ENCODE measurements around the gene DNAJC13. TPM values are rescaled to one million over a fixed set of nuclear protein-coding genes. Genes with fewer than 3 reads are reported as not detected.

Gene DNAJC13
- total RNA-seq, 2 experiments from 2014 or later, result 31.4 to 32.1 TPM

GRCh38 chr3:132422531-132422930 is 5.2 kb downstream of the DNAJC13 start:
- no peak overlapping the region for H3K4me3 Mint-ChIP-seq
- no peak overlapping the region for H3K27ac Mint-ChIP-seq
- DNase-seq, result no peak
- H3K36me3 Mint-ChIP-seq, result peaks cover 21% of the 10 kb centered on the region
- H3K4me1 Mint-ChIP-seq, result peaks cover 43% of the 10 kb centered on the region
- H3K9me3 Mint-ChIP-seq, result no peaks in the 10 kb centered on the region
- no peaks in the 10 kb centered on the region for H3K27me3 Mint-ChIP-seq

- Mint-ChIP-seq H3K9me3 (no peaks in the 10 kb centered on the region), H3K27ac (no peak overlapping the region), H3K4me1 (peaks cover 31% of the 10 kb centered on the region), H3K36me3 (peaks cover 20% of the 10 kb centered on the region), H3K4me3 (no peak overlapping the region), H3K27me3 (no peaks in the 10 kb centered on the region)
- no peak for DNase-seq
These were observed 15.3 kb downstream of the DNAJC13 start for GRCh38 chr3:132432639-132433038.

- peaks cover 28% of the 10 kb centered on the region for H3K4me1 Mint-ChIP-seq
- H3K27ac Mint-ChIP-seq, result no peak overlapping the region
- H3K36me3 Mint-ChIP-seq, result peaks cover 20% of the 10 kb centered on the region
- DNase-seq, result no peak
- no peak overlapping the region for H3K4me3 Mint-ChIP-seq
- no peaks in the 10 kb centered on the region for H3K27me3 Mint-ChIP-seq
- no peaks in the 10 kb centered on the region for H3K9me3 Mint-ChIP-seq
These were observed 15.8 kb downstream of the DNAJC13 start for GRCh38 chr3:132433121-132433520.

GRCh38 chr3:132435224-132435910 is 18.1 kb downstream of the DNAJC13 start:
- Mint-ChIP-seq H3K4me1 (peaks cover 24% of the 10 kb centered on the region), H3K9me3 (no peaks in the 10 kb centered on the region), H3K36me3 (peaks cover 24% of the 10 kb centered on the region), H3K27me3 (no peaks in the 10 kb centered on the region), H3K4me3 (no peak overlapping the region), H3K27ac (peak overlapping the region; percentile 67)
- DNase-seq, result no peak

GRCh38 chr3:132435911-132436425 is 18.7 kb downstream of the DNAJC13 start:
- no peak for DNase-seq
- H3K4me3 Mint-ChIP-seq, result no peak overlapping the region
- H3K36me3 Mint-ChIP-seq, result peaks cover 24% of the 10 kb centered on the region
- no peaks in the 10 kb centered on the region for H3K9me3 Mint-ChIP-seq
- peaks cover 24% of the 10 kb centered on the region for H3K4me1 Mint-ChIP-seq
- no peaks in the 10 kb centered on the region for H3K27me3 Mint-ChIP-seq
- H3K27ac Mint-ChIP-seq, result no peak overlapping the region

GRCh38 chr3:132443421-132443820 is 26.1 kb downstream of the DNAJC13 start:
- Mint-ChIP-seq H3K9me3 (no peaks in the 10 kb centered on the region), H3K36me3 (peaks cover 9% of the 10 kb centered on the region), H3K4me1 (peaks cover 9% of the 10 kb centered on the region), H3K4me3 (no peak overlapping the region), H3K27ac (no peak overlapping the region), H3K27me3 (no peaks in the 10 kb centered on the region)
- DNase-seq, result no peak

GRCh38 chr3:132444383-132444782 is 27.1 kb downstream of the DNAJC13 start:
- H3K4me1 Mint-ChIP-seq, result peaks cover 9% of the 10 kb centered on the region
- no peaks in the 10 kb centered on the region for H3K9me3 Mint-ChIP-seq
- no peak for DNase-seq
- H3K27ac Mint-ChIP-seq, result no peak overlapping the region
- H3K27me3 Mint-ChIP-seq, result no peaks in the 10 kb centered on the region
- no peak overlapping the region for H3K4me3 Mint-ChIP-seq
- peaks cover 11% of the 10 kb centered on the region for H3K36me3 Mint-ChIP-seq

GRCh38 chr3:132445817-132446216 is 28.5 kb downstream of the DNAJC13 start:
- H3K9me3 Mint-ChIP-seq, result no peaks in the 10 kb centered on the region
- no peak overlapping the region for H3K27ac Mint-ChIP-seq
- no peaks in the 10 kb centered on the region for H3K27me3 Mint-ChIP-seq
- no peak overlapping the region for H3K4me3 Mint-ChIP-seq
- peaks cover 9% of the 10 kb centered on the region for H3K4me1 Mint-ChIP-seq
- no peak for DNase-seq
- H3K36me3 Mint-ChIP-seq, result peaks cover 8% of the 10 kb centered on the region

GRCh38 chr3:132448216-132448961 is 31.1 kb downstream of the DNAJC13 start:
- Mint-ChIP-seq H3K27me3 (no peaks in the 10 kb centered on the region), H3K27ac (no peak overlapping the region), H3K4me3 (no peak overlapping the region), H3K4me1 (no peaks in the 10 kb centered on the region), H3K36me3 (peaks cover 5% of the 10 kb centered on the region), H3K9me3 (no peaks in the 10 kb centered on the region)
- no peak for DNase-seq

GRCh38 chr3:132456136-132456535 is 38.8 kb downstream of the DNAJC13 start:
- Mint-ChIP-seq H3K27ac (no peak overlapping the region), H3K4me3 (no peak overlapping the region), H3K4me1 (peaks cover 4% of the 10 kb centered on the region), H3K27me3 (no peaks in the 10 kb centered on the region), H3K9me3 (no peaks in the 10 kb centered on the region), H3K36me3 (peaks cover 18% of the 10 kb centered on the region)
- DNase-seq, result no peak

- Mint-ChIP-seq H3K4me3 (no peak overlapping the region), H3K27ac (no peak overlapping the region), H3K4me1 (peaks cover 4% of the 10 kb centered on the region), H3K36me3 (peaks cover 18% of the 10 kb centered on the region), H3K27me3 (no peaks in the 10 kb centered on the region), H3K9me3 (no peaks in the 10 kb centered on the region)
- no peak for DNase-seq
These were observed 39.3 kb downstream of the DNAJC13 start for GRCh38 chr3:132456571-132456970.

- H3K9me3 Mint-ChIP-seq, result no peaks in the 10 kb centered on the region
- H3K27ac Mint-ChIP-seq, result no peak overlapping the region
- H3K4me1 Mint-ChIP-seq, result peaks cover 4% of the 10 kb centered on the region
These were observed 40.0 kb downstream of the DNAJC13 start for GRCh38 chr3:132457286-132457685.

GRCh38 chr3:132459551-132459950 is 42.2 kb downstream of the DNAJC13 start:
- peaks cover 15% of the 10 kb centered on the region for H3K36me3 Mint-ChIP-seq
- no peak for DNase-seq

More at GRCh38 chr3:132457286-132457685, 40.0 kb downstream of the DNAJC13 start:
- DNase-seq, result no peak
- no peaks in the 10 kb centered on the region for H3K27me3 Mint-ChIP-seq
- H3K4me3 Mint-ChIP-seq, result no peak overlapping the region
- H3K36me3 Mint-ChIP-seq, result peaks cover 18% of the 10 kb centered on the region

GRCh38 chr3:132461544-132461943 is 44.2 kb downstream of the DNAJC13 start:
- H3K27ac Mint-ChIP-seq, result no peak overlapping the region
- peaks cover 6% of the 10 kb centered on the region for H3K36me3 Mint-ChIP-seq
- H3K27me3 Mint-ChIP-seq, result no peaks in the 10 kb centered on the region
- peaks cover 8% of the 10 kb centered on the region for H3K4me1 Mint-ChIP-seq
- no peaks in the 10 kb centered on the region for H3K9me3 Mint-ChIP-seq
- DNase-seq, result no peak
- H3K4me3 Mint-ChIP-seq, result no peak overlapping the region

More at GRCh38 chr3:132459551-132459950, 42.2 kb downstream of the DNAJC13 start:
- H3K9me3 Mint-ChIP-seq, result no peaks in the 10 kb centered on the region
- H3K4me3 Mint-ChIP-seq, result no peak overlapping the region
- H3K4me1 Mint-ChIP-seq, result peaks cover 8% of the 10 kb centered on the region
- H3K27ac Mint-ChIP-seq, result no peak overlapping the region
- no peaks in the 10 kb centered on the region for H3K27me3 Mint-ChIP-seq

GRCh38 chr3:132464066-132464465 is 46.8 kb downstream of the DNAJC13 start:
- Mint-ChIP-seq H3K9me3 (no peaks in the 10 kb centered on the region), H3K36me3 (peaks cover 12% of the 10 kb centered on the region), H3K27me3 (no peaks in the 10 kb centered on the region), H3K27ac (no peak overlapping the region), H3K4me1 (peaks cover 4% of the 10 kb centered on the region), H3K4me3 (no peak overlapping the region)
- DNase-seq, result no peak

Measured in activated naive CD8-positive, alpha-beta T cell treated with anti-CD3 and anti-CD28 coated beads for 36 hours (primary cell).